SU-DHL-6 (cell line): ENCODE results near the gene NTM.

Experiments
- H2AFZ ChIP-seq: fragments of 200-600 bp; sonication (generic); 2 replicates; pipeline ENCODE4 v1.6.1; 2014; ENCODE audit warnings: low read depth, mild to moderate bottlenecking, moderate library complexity, mixed read lengths, antibody characterized with exemption, low read length; ENCODE audit not compliant: severe bottlenecking
- H3F3A ChIP-seq: fragments of 200-600 bp; shearing (Covaris generic); 2 replicates; pipeline ENCODE4 v1.6.0; 2016; ENCODE audit warnings: antibody characterized with exemption, mild to moderate bottlenecking; ENCODE audit not compliant: insufficient read depth
- H3K27ac ChIP-seq: fragments of 200-600 bp; sonication (generic); 2 replicates; pipeline ENCODE4 v1.5.1; 2016; ENCODE audit warnings: low read depth, mild to moderate bottlenecking, low read length, moderate library complexity, mixed read lengths
- H3K27me3 ChIP-seq: fragments of 200-600 bp; sonication (generic), shearing (Covaris generic); 2 replicates; pipeline ENCODE4 v1.6.0; 2014; ENCODE audit warnings: mild to moderate bottlenecking, low read length
- H3K36me3 ChIP-seq: fragments of 200-600 bp; sonication (generic); 2 replicates; pipeline ENCODE4 v1.6.1; 2014; ENCODE audit warnings: mild to moderate bottlenecking, low read length, mixed read lengths
- H3K4me2 ChIP-seq: fragments of 300-600, 200-600 bp; shearing (Covaris generic), sonication (generic); 2 replicates; pipeline ENCODE4 v1.6.0; 2014; ENCODE audit warnings: low read length, low read depth, mild to moderate bottlenecking; ENCODE audit not compliant: poor library complexity, severe bottlenecking
- H3K4me3 ChIP-seq: fragments of 200-600 bp; sonication (generic); 2 replicates; pipeline ENCODE4 v1.5.1; 2014; ENCODE audit warnings: antibody characterized with exemption, low read length, mild to moderate bottlenecking, mixed read lengths; ENCODE audit not compliant: insufficient read depth, poor library complexity, severe bottlenecking
- H3K79me2 ChIP-seq: fragments of 200-600 bp; sonication (generic); 2 replicates; pipeline ENCODE4 v1.6.1; 2014; ENCODE audit warnings: mild to moderate bottlenecking, low read length, moderate library complexity; ENCODE audit not compliant: insufficient read depth
- H3K9ac ChIP-seq: fragments of 200-600 bp; sonication (generic); 2 replicates; pipeline ENCODE4 v1.7.0; 2014; ENCODE audit warnings: mild to moderate bottlenecking, low read length
- H3K9me2 ChIP-seq: fragments of 200-600 bp; sonication (generic); replicated peaks from 2 replicates; pipeline ENCODE4 v1.6.1; 2014; ENCODE audit warnings: low read length; ENCODE audit not compliant: insufficient read depth
- H3K9me3 ChIP-seq: fragments of 200-600 bp; sonication (generic); 2 replicates; pipeline ENCODE4 v1.6.1; 2014; ENCODE audit warnings: low read length, mixed read lengths; ENCODE audit not compliant: insufficient read depth
- H4K20me1 ChIP-seq: fragments of 200-600 bp; sonication (generic); 2 replicates; pipeline ENCODE4 v1.6.1; 2014; ENCODE audit warnings: low read depth, mild to moderate bottlenecking, antibody characterized with exemption, low read length, moderate library complexity, mixed read lengths
- CTCF ChIP-seq: fragments of 200-600 bp; sonication (generic); IDR thresholded peaks from one replicate; pipeline ENCODE4 v1.5.1; 2017; ENCODE audit warnings: antibody characterized with exemption, mild to moderate bottlenecking, low read length, moderate library complexity; ENCODE audit not compliant: insufficient read depth, poor library complexity, severe bottlenecking
- EZH2phosphoT487 ChIP-seq: fragments of 200-600 bp; sonication (generic), shearing (Covaris generic); conservative IDR thresholded peaks from 2 replicates; pipeline ENCODE4 v1.6.1; 2018; ENCODE audit warnings: mild to moderate bottlenecking, antibody characterized with exemption, low read length, moderate library complexity, mixed read lengths

NTM gene

GRCh38 chr11:131750152-131750551 lies 379.7 kb downstream of the NTM start:
- no peaks in the 10 kb centered on the region for H3F3A ChIP-seq
- H3K27me3 ChIP-seq: no peaks in the 10 kb centered on the region
- no peak overlapping the region for H3K9ac ChIP-seq
- H3K9me3 ChIP-seq: no peaks in the 10 kb centered on the region
- no peaks in the 10 kb centered on the region for H4K20me1 ChIP-seq
- no peak for TF ChIP-seq CTCF
- no peak for TF ChIP-seq EZH2phosphoT487
- H3K36me3 ChIP-seq: no peaks in the 10 kb centered on the region
- no peak overlapping the region for H3K4me3 ChIP-seq
- H3K4me2 ChIP-seq: no peak overlapping the region
- H3K79me2 ChIP-seq: no peaks in the 10 kb centered on the region
- no peaks in the 10 kb centered on the region for H3K9me2 ChIP-seq
- no peak overlapping the region for H3K27ac ChIP-seq
- no peak overlapping the region for H2AFZ ChIP-seq

- H3K4me2 ChIP-seq: no peak overlapping the region
- H3K9me3 ChIP-seq: no peaks in the 10 kb centered on the region
- H3F3A ChIP-seq: no peaks in the 10 kb centered on the region
- H3K79me2 ChIP-seq: no peaks in the 10 kb centered on the region
- H3K27ac ChIP-seq: no peak overlapping the region
- H3K27me3 ChIP-seq: no peaks in the 10 kb centered on the region
- H2AFZ ChIP-seq: no peak overlapping the region
- H3K9me2 ChIP-seq: no peaks in the 10 kb centered on the region
- TF ChIP-seq CTCF (no peak), EZH2phosphoT487 (no peak)
- no peak overlapping the region for H3K9ac ChIP-seq
- H3K36me3 ChIP-seq: no peaks in the 10 kb centered on the region
- no peaks in the 10 kb centered on the region for H4K20me1 ChIP-seq
- H3K4me3 ChIP-seq: no peak overlapping the region
Observed at GRCh38 chr11:131750692-131751091, 380.3 kb downstream of the NTM start.

- no peak overlapping the region for H3K4me2 ChIP-seq
- no peaks in the 10 kb centered on the region for H3K9me3 ChIP-seq
- no peaks in the 10 kb centered on the region for H3K36me3 ChIP-seq
- no peak overlapping the region for H3K9ac ChIP-seq
- no peaks in the 10 kb centered on the region for H3F3A ChIP-seq
- TF ChIP-seq CTCF: no peak
- TF ChIP-seq EZH2phosphoT487: no peak
- H3K27me3 ChIP-seq: no peaks in the 10 kb centered on the region
- no peak overlapping the region for H3K27ac ChIP-seq
- no peaks in the 10 kb centered on the region for H3K79me2 ChIP-seq
- H3K4me3 ChIP-seq: no peak overlapping the region
- H2AFZ ChIP-seq: no peak overlapping the region
- no peaks in the 10 kb centered on the region for H4K20me1 ChIP-seq
- H3K9me2 ChIP-seq: no peaks in the 10 kb centered on the region
Observed at GRCh38 chr11:131754671-131755070, 384.3 kb downstream of the NTM start.
